H1 (cell line): Measurements from ENCODE around the gene EVX2. TPM values are rescaled to one million over a fixed set of nuclear protein-coding genes. Genes with fewer than 3 reads are reported as not detected.
A peak's percentile ranks its signal among the peaks of the same experiment; 100 is the strongest.

Experiments used
- CTCF ChIA-PET: fragments of 300-600 bp; sonication (Branson Sonifier 250); formaldehyde crosslinking; loops from one replicate; lab custom pipeline; 2021; ENCODE audit not compliant: partially characterized antibody; lab: Charles Lee
- POLR2A ChIA-PET: fragments of 300-600 bp; sonication (Branson Sonifier 250); formaldehyde crosslinking; loops from one replicate; lab custom pipeline; 2021; ENCODE audit warnings: inconsistent platforms; ENCODE audit not compliant: partially characterized antibody; lab: Charles Lee
- DNase-seq, 2 experiments: peaks; one replicate each; pipeline versions ENCODE4 v3.0.0 to v3.0.0-alpha.2; 2010 to 2022; ENCODE audit warnings: low spot score in 2 of 2, low read depth in 1 of 2, mixed read lengths in 1 of 2
- FAIRE-seq: peaks from 2 replicates; lab custom pipeline; 2011; peaks lifted over from hg19 to GRCh38; lab: Jason Lieb, UNC
- H2AFZ ChIP-seq: 2 replicates; pipeline ENCODE4 v1.8.1; 2012; ENCODE audit warnings: low read length, inconsistent platforms
- H2AK5ac ChIP-seq: 2 replicates; pipeline ENCODE4 v1.6.1; 2013; ENCODE audit warnings: low read depth, low read length
- H2BK120ac ChIP-seq: replicated peaks from 2 replicates; pipeline ENCODE3; 2013; ENCODE audit warnings: low read depth, low read length, inconsistent platforms
- H2BK12ac ChIP-seq: 2 replicates; pipeline ENCODE4 v1.6.1; 2013; ENCODE audit warnings: low read depth, low read length
- H2BK15ac ChIP-seq: 2 replicates; pipeline ENCODE4 v1.6.1; 2013; ENCODE audit warnings: low read length
- H2BK20ac ChIP-seq: 2 replicates; pipeline ENCODE4 v1.6.1; 2013; ENCODE audit warnings: low read length
- H2BK5ac ChIP-seq: 2 replicates; pipeline ENCODE4 v1.6.1; 2013; ENCODE audit warnings: low read depth, low read length
- H3K14ac ChIP-seq: 2 replicates; pipeline ENCODE4 v1.6.1; 2013; ENCODE audit warnings: inconsistent platforms; ENCODE audit not compliant: insufficient read length
- H3K18ac ChIP-seq: 2 replicates; pipeline ENCODE4 v1.6.1; 2013; ENCODE audit warnings: low read length; ENCODE audit errors: extremely low read depth
- H3K23ac ChIP-seq: 2 replicates; pipeline ENCODE4 v1.6.1; 2013; ENCODE audit warnings: inconsistent platforms; ENCODE audit not compliant: insufficient read length
- H3K23me2 ChIP-seq: 2 replicates; pipeline ENCODE4 v1.6.1; 2013; ENCODE audit warnings: low read depth, low read length
- H3K27ac ChIP-seq: 2 replicates; pipeline ENCODE4 v1.6.1; 2011; ENCODE audit warnings: low read depth, low read length, inconsistent platforms
- H3K27me3 ChIP-seq, 4 experiments: replicated peaks in 1 of 4; 1 replicate in 1 of 4; 2 replicates in 3 of 4; pipeline versions ENCODE4 v1.6.1 to v1.8.1; 2011 to 2013; ENCODE audit warnings: low read length in 3 of 4, mild to moderate bottlenecking in 3 of 4, inconsistent platforms in 2 of 4, mixed read lengths in 2 of 4, moderate library complexity in 1 of 4; ENCODE audit not compliant: control insufficient read depth in 3 of 4, insufficient read depth in 3 of 4; ENCODE audit errors: extremely low read depth in 1 of 4
- H3K36me3 ChIP-seq, 4 experiments: 2 replicates each; pipeline versions ENCODE4 v1.6.1 to v1.8.1; 2011 to 2013; ENCODE audit warnings: mild to moderate bottlenecking in 4 of 4, low read length in 3 of 4, moderate library complexity in 2 of 4, control low read depth in 1 of 4, inconsistent platforms in 1 of 4; ENCODE audit not compliant: insufficient read depth in 4 of 4, control insufficient read depth in 2 of 4
- H3K4ac ChIP-seq: replicated peaks from 2 replicates; pipeline ENCODE3; 2013; ENCODE audit warnings: low read length, low read depth, mixed read lengths, inconsistent platforms; ENCODE audit not compliant: insufficient read length
- H3K4me1 ChIP-seq, 4 experiments: replicated peaks in 1 of 4; 1 replicate in 1 of 4; 2 replicates in 3 of 4; pipeline versions ENCODE4 v1.6.1 to v1.8.1; 2011 to 2013; ENCODE audit warnings: low read length in 3 of 4, inconsistent platforms in 2 of 4, mixed read lengths in 1 of 4; ENCODE audit not compliant: insufficient read depth in 4 of 4, control insufficient read depth in 3 of 4
- H3K4me2 ChIP-seq, 2 experiments: 2 replicates each; pipeline versions ENCODE4 v1.6.1 to v1.8.1; 2011 to 2013; ENCODE audit warnings: low read depth in 2 of 2, low read length in 2 of 2, control low read depth in 1 of 2, inconsistent platforms in 1 of 2, mild to moderate bottlenecking in 1 of 2; ENCODE audit not compliant: insufficient read depth in 1 of 2
- H3K4me3 ChIP-seq, 4 experiments: fragments of 200-600, 300-600 bp in 1 of 4; sonication (generic), shearing (Covaris generic), sonication (Bioruptor Twin) in 1 of 4; 2 replicates each; pipeline versions ENCODE4 v1.5.1 to v1.8.1; 2011 to 2016; ENCODE audit warnings: low read length in 4 of 4, low read depth in 3 of 4, control low read depth in 2 of 4, inconsistent platforms in 2 of 4, mild to moderate bottlenecking in 2 of 4, mixed read lengths in 1 of 4, moderate library complexity in 1 of 4; ENCODE audit not compliant: insufficient read depth in 2 of 4; ENCODE audit errors: extremely low read depth in 1 of 4
- H3K56ac ChIP-seq: replicated peaks from 2 replicates; pipeline ENCODE3; 2013; ENCODE audit warnings: low read depth, mild to moderate bottlenecking, mixed read lengths, low read length, inconsistent platforms; ENCODE audit not compliant: insufficient read length
- H3K79me1 ChIP-seq: 2 replicates; pipeline ENCODE4 v1.6.1; 2013; ENCODE audit warnings: low read depth, low read length, control low read depth
- H3K79me2 ChIP-seq, 2 experiments: 2 replicates each; pipeline versions ENCODE4 v1.6.1 to v1.8.1; 2012 to 2013; ENCODE audit warnings: low read length in 2 of 2, mild to moderate bottlenecking in 2 of 2, inconsistent platforms in 1 of 2; ENCODE audit not compliant: insufficient read depth in 2 of 2, control insufficient read depth in 1 of 2
- H3K9ac ChIP-seq, 4 experiments: replicated peaks in 1 of 4; 1 replicate in 1 of 4; 2 replicates in 3 of 4; pipeline versions ENCODE4 v1.6.1 to v1.8.1; 2011 to 2013; ENCODE audit warnings: low read depth in 3 of 4, low read length in 3 of 4, control low read depth in 2 of 4, mild to moderate bottlenecking in 2 of 4, moderate library complexity in 2 of 4, inconsistent platforms in 1 of 4; ENCODE audit errors: extremely low read depth in 1 of 4
- H3K9me3 ChIP-seq, 2 experiments: 2 replicates each; pipeline versions ENCODE4 v1.6.1 to v1.8.1; 2012 to 2013; ENCODE audit warnings: mild to moderate bottlenecking in 2 of 2, moderate library complexity in 2 of 2, control low read depth in 1 of 2, inconsistent platforms in 1 of 2, low read depth in 1 of 2, low read length in 1 of 2, mixed read lengths in 1 of 2; ENCODE audit not compliant: insufficient read depth in 2 of 2
- H4K20me1 ChIP-seq, 2 experiments: replicated peaks in 1 of 2; 2 replicates each; pipeline versions ENCODE3 to v1.8.1; 2011 to 2013; ENCODE audit warnings: inconsistent platforms in 2 of 2, low read length in 2 of 2, mild to moderate bottlenecking in 1 of 2; ENCODE audit not compliant: insufficient read depth in 2 of 2, control insufficient read depth in 1 of 2
- H4K5ac ChIP-seq: 2 replicates; pipeline ENCODE4 v1.6.1; 2013; ENCODE audit warnings: low read length, low read depth, mixed read lengths, inconsistent platforms; ENCODE audit not compliant: insufficient read length
- H4K8ac ChIP-seq: 2 replicates; pipeline ENCODE4 v1.8.0; 2013; ENCODE audit warnings: mild to moderate bottlenecking, moderate library complexity, low read length, inconsistent platforms; ENCODE audit not compliant: insufficient read depth; ENCODE audit errors: extremely low read depth
- H4K91ac ChIP-seq: replicated peaks from 2 replicates; pipeline ENCODE3; 2013; ENCODE audit warnings: low read length, mixed read lengths, inconsistent platforms; ENCODE audit not compliant: insufficient read length
- CBX8 ChIP-seq: fragments of 300-800, 300-1000 bp; sonication (generic); IDR thresholded peaks from 2 replicates; pipeline ENCODE4 v1.7.1; 2016; ENCODE audit warnings: low read depth, low read length, borderline replicate concordance
- KDM5A ChIP-seq: fragments of 200-600 bp; IDR thresholded peaks from 2 replicates; pipeline ENCODE4 v1.7.1; 2012; ENCODE audit warnings: mild to moderate bottlenecking, low read length, inconsistent platforms, mixed read lengths
- NRF1 ChIP-seq: IDR thresholded peaks from 2 replicates; pipeline ENCODE4 v1.6.1; 2011; ENCODE audit warnings: mild to moderate bottlenecking, low read depth, low read length, improper control_type of control experiment
- RNF2 ChIP-seq: fragments of 200-900, 300-1000 bp; sonication (generic); IDR thresholded peaks from 2 replicates; pipeline ENCODE4 v1.7.1; 2016; ENCODE audit warnings: borderline replicate concordance, low read depth, mild to moderate bottlenecking, antibody characterized with exemption, low read length; ENCODE audit not compliant: poor library complexity, severe bottlenecking; ENCODE audit errors: missing control alignments
- SP4 ChIP-seq: IDR thresholded peaks from 2 replicates; pipeline ENCODE4 v1.6.1; 2012; ENCODE audit warnings: low read length, inconsistent platforms
- WGBS, 2 experiments: shearing (Covaris generic) in 1 of 2; methylation state at CpG; one replicate each; pipeline versions ENCODE4 v1.1.6 to v1.1.7; 2013 to 2015; ENCODE audit warnings: low lambda C conversion rate in 2 of 2, mixed read lengths in 2 of 2, inconsistent platforms in 1 of 2, low coverage in 1 of 2, missing lambda C conversion rate in 1 of 2; ENCODE audit not compliant: insufficient replicate concordance in 2 of 2, insufficient coverage in 1 of 2, insufficient read length in 1 of 2; ENCODE audit errors: extremely low coverage in 1 of 2, missing lambda C conversion rate in 1 of 2; 5-methylcytosine and 5-hydroxymethylcytosine counted together
- polyA plus RNA-seq, 7 experiments: library from polyadenylated mRNA; depleted of rRNA in 3 of 7; stranded (reverse) in 5 of 7; unstranded in 2 of 7; fragments of >200 nt in 5 of 7; fragments of 200-250 nt in 2 of 7; gene quantifications; 1 replicate in 5 of 7; 2 replicates in 1 of 7; 4 replicates in 1 of 7; pipeline versions ENCODE4 v1.2.1 to v1.2.3, GENCODE V29; 2011 to 2013; ENCODE audit warnings: missing spikeins in 2 of 7, mixed read lengths in 2 of 7
- total RNA-seq: library from RNA; stranded (reverse); fragmentation: NEBNext Ultra II Directional; extraction: Animal tissue kit (Norgen Biotek cat#: 25700); gene quantifications from 2 replicates; pipeline ENCODE4 v1.2.1, GENCODE V29; 2021

Gene EVX2
- total and polyA plus RNA-seq, 2 of the 8 experiments (the other 6 are each of a cell fraction or from before 2014, with no cell fraction given): not detected

DNA sequence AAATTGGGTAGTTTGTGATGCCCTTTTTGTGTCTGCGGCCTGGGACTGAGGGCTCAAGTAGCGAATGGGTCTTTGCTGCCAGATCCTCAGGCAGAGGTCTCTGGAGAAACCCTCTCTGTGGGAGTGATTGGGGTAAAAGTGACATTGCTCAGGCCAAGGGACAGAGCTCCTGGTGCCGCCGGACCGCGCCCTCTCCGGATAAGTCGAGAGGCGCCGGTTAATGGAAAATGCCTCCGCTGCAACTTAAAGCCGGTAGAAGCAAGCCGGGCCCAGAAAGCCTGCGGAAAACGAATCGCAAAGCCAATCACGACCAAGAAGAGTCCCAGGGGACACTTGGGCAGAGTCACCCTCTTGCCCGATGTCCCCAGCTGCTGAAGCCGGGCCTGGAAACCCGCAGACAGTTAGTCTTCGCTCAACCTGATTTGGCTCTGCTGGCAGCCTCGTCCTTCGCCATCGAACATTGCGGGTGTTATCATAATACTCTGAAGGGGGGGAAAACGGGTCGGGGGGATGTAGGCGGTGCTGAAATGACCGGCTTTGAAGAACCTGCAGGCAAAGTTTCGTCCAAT is 15.5 kb upstream of the EVX2 start:
- Histone ChIP-seq H3K56ac (no peak overlapping the region), H3K79me2 (no peaks in the 10 kb centered on the region), H3K4me2 (peak overlapping the region; percentile 14 to 53), H3K9me3 (no peaks in the 10 kb centered on the region), H4K5ac (no peak overlapping the region), H2BK20ac (0 out of 2 replicates have a peak overlapping the region, but pooled peaks have one; percentile 21), H2BK15ac (peak overlapping the region; percentile 81; the same call in 1 of the 2 replicates), H3K4ac (no peak overlapping the region), H3K79me1 (no peaks in the 10 kb centered on the region), H3K9ac (no peak overlapping the region), H2AK5ac (peak overlapping the region; percentile 88; the same call in 1 of the 2 replicates), H2BK120ac (no peak overlapping the region), H3K18ac (no peak overlapping the region)
- POLR2A ChIA-PET: interaction anchor here (0.7 to 3.4 kb wide), 2 partner anchors 19 to 79 kb away, joined by 3 to 8 read pairs; no protein-coding TSS in a partner anchor
- no peak for FAIRE-seq
- TF ChIP-seq CBX8 (peak; percentile 71; the same call in 1 of the 2 replicates), NRF1 (no peak), KDM5A (no peak), RNF2 (peak; percentile 61), SP4 (no peak)
- TF ChIP-seq, all 59 proteins: peak for 2
- peak overlapping the region in 1 of 4 experiments; percentile 54; a peak in 1 of 8 replicates for H3K4me3 ChIP-seq
- H3K36me3 ChIP-seq: no peaks in the 10 kb centered on the region; a peak in 1 of 8 replicates
- no peak overlapping the region for H3K27ac ChIP-seq
- peak in 1 of 2 experiments; percentile 48 for DNase-seq
- WGBS, 2 experiments: 6% methylated on average over 30 of the region's 30 CpGs; no CpG with 5 or more reads in 1 of the 2 experiments
- no peak overlapping the region for H2BK5ac ChIP-seq
- H2AFZ ChIP-seq: no peak overlapping the region
- no peak overlapping the region for H3K23ac ChIP-seq
- peaks cover 79 to 99% (median 94%) of the 10 kb centered on the region in 4 experiments for H3K27me3 ChIP-seq
- peaks cover 7 to 35% of the 10 kb centered on the region in 2 experiments for H4K20me1 ChIP-seq
- no peak overlapping the region for H3K14ac ChIP-seq
- CTCF ChIA-PET: interaction anchor here (0.7 to 6.5 kb wide), 7 partner anchors 8 to 731 kb away, joined by 3 to 130 read pairs (median 5); partner anchors contain the start of gene EVX2
- peaks cover 6% of the 10 kb centered on the region for H3K23me2 ChIP-seq
- peaks cover 0 to 25% (median 12%) of the 10 kb centered on the region in 4 experiments; a peak in 6 of 7 replicates for H3K4me1 ChIP-seq
- peak overlapping the region; percentile 62; the same call in 1 of the 2 replicates for H4K8ac ChIP-seq
- H2BK12ac ChIP-seq: peak overlapping the region; percentile 75; the same call in 1 of the 2 replicates
- H4K91ac ChIP-seq: no peak overlapping the region
